ENCODE results near the gene CCNY.

GRCh38 chr10:35437829-35438228, 101.5 kb downstream of the CCNY start:
- TF ChIP-seq POLR2A (IDR thresholded peaks at IDR 0.05; ENCODE audit: low read depth, low read length) (no peak), POLR2AphosphoS5 (IDR thresholded peaks at IDR 0.05; ENCODE audit: low read depth, low read length) (no peak), SPI1 (IDR thresholded peaks at IDR 0.05; ENCODE audit: low read depth, low read length) (no peak), TAF1 (IDR thresholded peaks at IDR 0.05; ENCODE audit: low read depth, low read length) (no peak), PAX5 (IDR thresholded peaks at IDR 0.05; ENCODE audit: insufficient read depth, low read length, severe bottlenecking) (no peak)

Data from GM12891 (cell line).